HG02852 (cell line): ENCODE results near the gene ZCCHC10.
"Not testable (repeated sequence)": the region's sequence is repeated elsewhere in the genome, so short reads cannot be mapped to it uniquely, and the experiment has no call there.

ENCODE experiments used
- ATAC-seq: cut with Tn5 transposase; IDR thresholded peaks from one replicate; pipeline ENCODE4 v1.9.1; 2021; ENCODE audit warnings: mild to moderate bottlenecking, moderate library complexity; ENCODE audit not compliant: unreplicated experiment

Gene ZCCHC10

GRCh38 chr5:133046560-133046959, 20.2 kb upstream of the ZCCHC10 start:
- ATAC-seq, result not testable (repeated sequence)

GRCh38 chr5:133041910-133042309, 15.6 kb upstream of the ZCCHC10 start:
- no peak for ATAC-seq

GRCh38 chr5:133041157-133041784, 14.9 kb upstream of the ZCCHC10 start:
- ATAC-seq, result no peak

GRCh38 chr5:133036677-133037076, 10.3 kb upstream of the ZCCHC10 start:
- ATAC-seq, result not testable (repeated sequence)

GRCh38 chr5:133035224-133035623, 8.9 kb upstream of the ZCCHC10 start:
- no peak for ATAC-seq

GRCh38 chr5:133034064-133034463, 7.7 kb upstream of the ZCCHC10 start:
- no peak for ATAC-seq

- ATAC-seq, result peak; percentile 69
These were observed 6.7 kb upstream of the ZCCHC10 start for GRCh38 chr5:133032852-133033742.

- ATAC-seq, result no peak
These were observed 4.1 kb upstream of the ZCCHC10 start for GRCh38 chr5:133030343-133031005.

GRCh38 chr5:133029416-133029815, 3.1 kb upstream of the ZCCHC10 start:
- ATAC-seq, result no peak

- no peak for ATAC-seq
These were observed 360 bp upstream of the ZCCHC10 start for GRCh38 chr5:133026664-133027153.

- ATAC-seq, result not testable (repeated sequence)
These were observed 6.9 kb downstream of the ZCCHC10 start for GRCh38 chr5:133019471-133019870.

- no peak for ATAC-seq
These were observed 8.4 kb downstream of the ZCCHC10 start for GRCh38 chr5:133017964-133018363.

GRCh38 chr5:133015466-133015865, 10.9 kb downstream of the ZCCHC10 start:
- no peak for ATAC-seq

GRCh38 chr5:133008455-133008854, 17.9 kb downstream of the ZCCHC10 start:
- not testable (repeated sequence) for ATAC-seq

- no peak for ATAC-seq
These were observed 19.7 kb downstream of the ZCCHC10 start for GRCh38 chr5:133006653-133007052.

GRCh38 chr5:132999246-132999645, 27.1 kb downstream of the ZCCHC10 start:
- no peak for ATAC-seq

GRCh38 chr5:132998556-132998955, 27.8 kb downstream of the ZCCHC10 start:
- no peak for ATAC-seq

GRCh38 chr5:132996307-132996706, 30.0 kb downstream of the ZCCHC10 start:
- no peak for ATAC-seq

GRCh38 chr5:132987531-132988408, 38.6 kb downstream of the ZCCHC10 start:
- ATAC-seq, result no peak

- ATAC-seq, result not testable (repeated sequence)
These were observed 43.4 kb downstream of the ZCCHC10 start for GRCh38 chr5:132982971-132983370.
